ENCODE results near the gene ZNF689. TPM values are rescaled to one million over a fixed set of nuclear protein-coding genes. Genes with fewer than 3 reads are reported as not detected.
A peak's percentile ranks its signal among the peaks of the same experiment; 100 is the strongest.

Gene ZNF689
- total RNA-seq, 4 donors from 2014 or later: 7.5 to 12.5 (median 9.9) TPM

DNA sequence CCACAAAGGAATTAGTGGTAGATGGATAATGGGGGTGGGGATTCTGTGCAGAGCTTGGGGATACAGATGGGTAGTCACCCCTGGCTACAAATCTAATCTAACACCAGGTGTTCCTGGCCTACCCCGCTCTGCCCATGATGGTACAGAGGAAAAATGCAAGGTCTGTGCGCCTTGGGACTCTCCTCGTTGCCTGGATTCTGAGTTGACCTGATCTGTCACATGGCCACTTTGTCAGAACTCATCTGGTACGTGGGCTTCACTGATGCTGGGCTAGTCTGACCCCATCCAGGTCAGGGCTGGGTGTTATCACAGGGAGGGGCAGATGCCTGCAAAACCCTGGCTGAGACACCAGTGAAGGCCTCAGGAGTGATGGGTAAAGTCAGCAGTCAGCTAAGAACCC is 57.2 kb downstream of the ZNF689 start:
- Histone ChIP-seq H3K4me3 (no peak overlapping the region), H3K27me3 (no peaks in the 10 kb centered on the region), H3K27ac (peak overlapping the region in 2 of 4 donors; percentile 5 to 19), H3K4me1 (peaks cover 0 to 29% (median 5%) of the 10 kb centered on the region in 4 donors), H3K9me3 (no peaks in the 10 kb centered on the region), H3K36me3 (peaks cover 0 to 27% (median 0%) of the 10 kb centered on the region in 3 donors)
- DNase-seq: no peak
- TF ChIP-seq POLR2A (IDR thresholded peaks at IDR 0.05): no peak
- TF ChIP-seq, protein P1, sequence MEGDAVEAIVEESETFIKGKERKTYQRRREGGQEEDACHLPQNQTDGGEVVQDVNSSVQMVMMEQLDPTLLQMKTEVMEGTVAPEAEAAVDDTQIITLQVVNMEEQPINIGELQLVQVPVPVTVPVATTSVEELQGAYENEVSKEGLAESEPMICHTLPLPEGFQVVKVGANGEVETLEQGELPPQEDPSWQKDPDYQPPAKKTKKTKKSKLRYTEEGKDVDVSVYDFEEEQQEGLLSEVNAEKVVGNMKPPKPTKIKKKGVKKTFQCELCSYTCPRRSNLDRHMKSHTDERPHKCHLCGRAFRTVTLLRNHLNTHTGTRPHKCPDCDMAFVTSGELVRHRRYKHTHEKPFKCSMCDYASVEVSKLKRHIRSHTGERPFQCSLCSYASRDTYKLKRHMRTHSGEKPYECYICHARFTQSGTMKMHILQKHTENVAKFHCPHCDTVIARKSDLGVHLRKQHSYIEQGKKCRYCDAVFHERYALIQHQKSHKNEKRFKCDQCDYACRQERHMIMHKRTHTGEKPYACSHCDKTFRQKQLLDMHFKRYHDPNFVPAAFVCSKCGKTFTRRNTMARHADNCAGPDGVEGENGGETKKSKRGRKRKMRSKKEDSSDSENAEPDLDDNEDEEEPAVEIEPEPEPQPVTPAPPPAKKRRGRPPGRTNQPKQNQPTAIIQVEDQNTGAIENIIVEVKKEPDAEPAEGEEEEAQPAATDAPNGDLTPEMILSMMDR (IDR thresholded peaks at IDR 0.05): no peak

Small RNA genes within 50 kb of the gene (small RNA-seq; reads per million reads assigned to genes)
- gene AC093249.1: 0 reads per million in 2 donors
- 0 reads per million in 2 donors for gene AC093249.4

Other genes starting within 250 kb of the ZNF689 start
- 10 to 100 TPM; 37.1 to 58.2 (median 48.9) TPM for gene TBC1D10B, start 239.9 kb downstream of the ZNF689 start, total RNA-seq
- gene MYL11, start 235.6 kb downstream of the ZNF689 start, total RNA-seq: not detected
- gene SEPTIN1, start 227.8 kb downstream of the ZNF689 start, total RNA-seq: 10 to 100 TPM in 2 of 4 donors, 1 to 10 TPM in 2; 7.2 to 65.2 (median 9.8) TPM
- 1 to 10 TPM; 4.2 to 9.7 (median 7.1) TPM for gene ZNF48, start 215.0 kb downstream of the ZNF689 start, total RNA-seq
- 10 to 100 TPM in 2 of 4 donors, 1 to 10 TPM in 2; 5.4 to 15.7 (median 8.5) TPM for gene ZNF771, start 202.8 kb downstream of the ZNF689 start, total RNA-seq
- 10 to 100 TPM; 20.7 to 33.3 (median 27.6) TPM for gene DCTPP1, start 180.4 kb downstream of the ZNF689 start, total RNA-seq
- 100 to 1,000 TPM in 2 of 4 donors, 10 to 100 TPM in 2; 47.9 to 130 (median 106) TPM for gene SEPHS2, start 164.5 kb downstream of the ZNF689 start, total RNA-seq
- gene ITGAL, start 137.6 kb downstream of the ZNF689 start, total RNA-seq: 10 to 100 TPM in 3 of 4 donors, 1 to 10 TPM in 1; 4.3 to 52.0 (median 13.0) TPM
- gene ZNF768, start 83.8 kb downstream of the ZNF689 start, total RNA-seq: 10 to 100 TPM; 19.8 to 64.8 (median 54.1) TPM
- gene ZNF747, start 75.5 kb downstream of the ZNF689 start, total RNA-seq: 10 to 100 TPM; 12.4 to 22.8 (median 19.1) TPM
- gene ZNF764, start 52.0 kb downstream of the ZNF689 start, total RNA-seq: 10 to 100 TPM in 3 of 4 donors, 1 to 10 TPM in 1; 5.8 to 22.5 (median 19.8) TPM
- gene ZNF688, start 38.7 kb downstream of the ZNF689 start, total RNA-seq: 10 to 100 TPM; 38.6 to 53.3 (median 41.1) TPM
- gene ZNF785, start 24.7 kb downstream of the ZNF689 start, total RNA-seq: 10 to 100 TPM; 13.7 to 55.0 (median 29.3) TPM
- 100 to 1,000 TPM in 1 of 4 donors, 10 to 100 TPM in 3; 45.5 to 107 (median 65.0) TPM for gene PRR14, start 40.6 kb upstream of the ZNF689 start, total RNA-seq
- 100 to 1,000 TPM in 1 of 4 donors, 10 to 100 TPM in 3; 51.2 to 167 (median 72.2) TPM for gene FBRS, start 48.0 kb upstream of the ZNF689 start, total RNA-seq
- 100 to 1,000 TPM in 1 of 4 donors, 10 to 100 TPM in 3; 50.4 to 109 (median 81.8) TPM for gene SRCAP, start 88.8 kb upstream of the ZNF689 start, total RNA-seq
- 10 to 100 TPM; 38.9 to 94.1 (median 57.7) TPM for gene PHKG2, start 138.0 kb upstream of the ZNF689 start, total RNA-seq
- 10 to 100 TPM in 1 of 4 donors, 1 to 10 TPM in 3; 2.9 to 17.3 (median 4.2) TPM for gene CFAP119, start 151.7 kb upstream of the ZNF689 start, total RNA-seq
- gene RNF40, start 151.9 kb upstream of the ZNF689 start, total RNA-seq: 100 to 1,000 TPM in 1 of 4 donors, 10 to 100 TPM in 3; 45.0 to 115 (median 73.0) TPM
- gene ZNF629, start 176.8 kb upstream of the ZNF689 start, total RNA-seq: 10 to 100 TPM; 10.9 to 28.7 (median 19.0) TPM

Measured in Peyer's patch (tissue), 4 donors.